ENCODE results near the gene ERBB2.
A peak's percentile ranks its signal among the peaks of the same experiment; 100 is the strongest.

The ERBB2 gene

GRCh38 chr17:39665642-39666224, 34.1 kb upstream of the ERBB2 start:
- no peak for DNase-seq (ENCODE audit: low spot score)

GRCh38 chr17:39666231-39666600, 33.6 kb upstream of the ERBB2 start:
- DNase-seq (ENCODE audit: low spot score), result no peak

GRCh38 chr17:39666601-39667261, 33.1 kb upstream of the ERBB2 start:
- DNase-seq (ENCODE audit: low spot score), result no peak

- DNase-seq (ENCODE audit: low spot score), result no peak
Observed at GRCh38 chr17:39667262-39667944, 32.5 kb upstream of the ERBB2 start.

- DNase-seq (ENCODE audit: low spot score), result peak; percentile 38
Observed at GRCh38 chr17:39667945-39668924, 31.6 kb upstream of the ERBB2 start, which contains the start of gene PNMT. Gene PNMT, plus strand, starts transcription at chr17:39668453. Its CDS starts 23 bp downstream, at chr17:39668476.

- no peak for DNase-seq (ENCODE audit: low spot score)
Observed at GRCh38 chr17:39669897-39670735, 29.7 kb upstream of the ERBB2 start.

- no peak for DNase-seq (ENCODE audit: low spot score)
Observed at GRCh38 chr17:39670746-39671145, 29.1 kb upstream of the ERBB2 start.

- no peak for DNase-seq (ENCODE audit: low spot score)
Observed at GRCh38 chr17:39671651-39672521, 28.0 kb upstream of the ERBB2 start.

GRCh38 chr17:39672522-39673334, 27.1 kb upstream of the ERBB2 start:
- no peak for DNase-seq (ENCODE audit: low spot score)

GRCh38 chr17:39673335-39674081, 26.4 kb upstream of the ERBB2 start:
- no peak for DNase-seq (ENCODE audit: low spot score)

- DNase-seq (ENCODE audit: low spot score), result no peak
Observed at GRCh38 chr17:39674179-39674578, 25.7 kb upstream of the ERBB2 start.

GRCh38 chr17:39674702-39675389, 25.0 kb upstream of the ERBB2 start:
- DNase-seq (ENCODE audit: low spot score), result no peak

- DNase-seq (ENCODE audit: low spot score), result no peak
Observed at GRCh38 chr17:39675390-39676082, 24.3 kb upstream of the ERBB2 start.

GRCh38 chr17:39676198-39676819, 23.6 kb upstream of the ERBB2 start:
- DNase-seq (ENCODE audit: low spot score), result peak; percentile 12

- no peak for DNase-seq (ENCODE audit: low spot score)
Observed at GRCh38 chr17:39677072-39677471, 22.8 kb upstream of the ERBB2 start.

GRCh38 chr17:39677542-39678339, 22.1 kb upstream of the ERBB2 start:
- DNase-seq (ENCODE audit: low spot score), result no peak

All from hematopoietic multipotent progenitor cell treated with erythropoietin and hydrocortisone succinate and interleukin-3 and kit ligand, for 17 days (in vitro differentiated cells).